Cardiac fibroblast (primary cell): ENCODE measurements around the gene KANSL1.
"Not testable (repeated sequence)": the region's sequence is repeated elsewhere in the genome, so short reads cannot be mapped to it uniquely, and the experiment has no call there.

Source experiments
- DNase-seq, 2 donors: peaks; one replicate each; pipeline versions ENCODE4 v3.0.0 to v3.0.0-alpha.2; 2010; ENCODE audit warnings: low read depth in 2 of 2
- H3K4me3 ChIP-seq, 2 donors: replicated peaks in 1 of 2; 1 replicate in 1 of 2; 2 replicates in 1 of 2; pipeline ENCODE4 v1.5.1; 2011; ENCODE audit warnings: low read depth in 2 of 2, low read length in 2 of 2, mild to moderate bottlenecking in 2 of 2, moderate library complexity in 1 of 2
- TF ChIP-seq, protein P1 (sequence below): IDR thresholded peaks from one replicate; pipeline ENCODE4 v1.5.1; 2011; ENCODE audit warnings: low read depth, mild to moderate bottlenecking, low read length, inconsistent platforms

KANSL1 gene

GRCh38 chr17:46180892-46181274 is 12.3 kb downstream of the KANSL1 start:
- no peak overlapping the region for H3K4me3 ChIP-seq
- no peak for DNase-seq
- TF ChIP-seq, protein P1, sequence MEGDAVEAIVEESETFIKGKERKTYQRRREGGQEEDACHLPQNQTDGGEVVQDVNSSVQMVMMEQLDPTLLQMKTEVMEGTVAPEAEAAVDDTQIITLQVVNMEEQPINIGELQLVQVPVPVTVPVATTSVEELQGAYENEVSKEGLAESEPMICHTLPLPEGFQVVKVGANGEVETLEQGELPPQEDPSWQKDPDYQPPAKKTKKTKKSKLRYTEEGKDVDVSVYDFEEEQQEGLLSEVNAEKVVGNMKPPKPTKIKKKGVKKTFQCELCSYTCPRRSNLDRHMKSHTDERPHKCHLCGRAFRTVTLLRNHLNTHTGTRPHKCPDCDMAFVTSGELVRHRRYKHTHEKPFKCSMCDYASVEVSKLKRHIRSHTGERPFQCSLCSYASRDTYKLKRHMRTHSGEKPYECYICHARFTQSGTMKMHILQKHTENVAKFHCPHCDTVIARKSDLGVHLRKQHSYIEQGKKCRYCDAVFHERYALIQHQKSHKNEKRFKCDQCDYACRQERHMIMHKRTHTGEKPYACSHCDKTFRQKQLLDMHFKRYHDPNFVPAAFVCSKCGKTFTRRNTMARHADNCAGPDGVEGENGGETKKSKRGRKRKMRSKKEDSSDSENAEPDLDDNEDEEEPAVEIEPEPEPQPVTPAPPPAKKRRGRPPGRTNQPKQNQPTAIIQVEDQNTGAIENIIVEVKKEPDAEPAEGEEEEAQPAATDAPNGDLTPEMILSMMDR = no peak

- H3K4me3 ChIP-seq, DNase-seq: not testable (repeated sequence)
Observed at GRCh38 chr17:46180185-46180891, 12.9 kb downstream of the KANSL1 start.

DNA sequence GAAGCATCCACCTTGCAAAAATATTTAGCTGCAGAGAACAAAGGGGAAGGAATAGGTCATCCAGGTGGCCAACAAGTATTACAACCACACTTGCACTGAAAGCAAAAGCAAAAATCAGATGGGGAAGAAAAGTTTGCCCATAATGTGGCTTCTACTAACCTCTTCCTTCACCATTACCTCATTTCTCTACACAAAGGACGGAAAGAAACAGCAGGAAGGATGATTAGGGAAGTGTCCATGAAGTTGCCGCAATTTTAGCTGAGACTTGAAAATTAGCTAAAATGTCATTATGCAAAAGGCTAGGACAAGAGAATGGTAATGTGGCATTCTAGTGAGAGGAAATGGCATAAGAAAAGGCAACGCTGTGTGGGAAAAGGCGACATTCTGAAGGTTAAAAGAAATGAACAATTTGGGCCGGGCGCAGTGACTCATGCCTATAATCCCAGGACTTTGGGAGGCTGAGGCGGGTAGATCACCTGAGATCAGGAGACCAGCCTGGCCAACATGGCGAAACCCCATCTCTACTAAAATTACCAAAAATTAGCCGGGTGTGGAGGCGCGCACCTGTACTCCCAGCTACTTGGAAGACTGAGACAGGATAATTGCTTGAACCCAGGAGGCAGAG is 13.7 kb downstream of the KANSL1 start:
- no peak overlapping the region for H3K4me3 ChIP-seq

GRCh38 chr17:46178550-46179214 is 14.5 kb downstream of the KANSL1 start:
- H3K4me3 ChIP-seq = no peak overlapping the region
- DNase-seq = peak in 1 of 2 donors; percentile 60
- TF ChIP-seq, protein P1 = no peak

More for the DNA sequence above, 13.7 kb downstream of the KANSL1 start:
- TF ChIP-seq, protein P1 = no peak
- DNase-seq = no peak

GRCh38 chr17:46176975-46177374 is 16.3 kb downstream of the KANSL1 start:
- TF ChIP-seq, protein P1 = no peak
- DNase-seq = no peak
- no peak overlapping the region for H3K4me3 ChIP-seq

DNA sequence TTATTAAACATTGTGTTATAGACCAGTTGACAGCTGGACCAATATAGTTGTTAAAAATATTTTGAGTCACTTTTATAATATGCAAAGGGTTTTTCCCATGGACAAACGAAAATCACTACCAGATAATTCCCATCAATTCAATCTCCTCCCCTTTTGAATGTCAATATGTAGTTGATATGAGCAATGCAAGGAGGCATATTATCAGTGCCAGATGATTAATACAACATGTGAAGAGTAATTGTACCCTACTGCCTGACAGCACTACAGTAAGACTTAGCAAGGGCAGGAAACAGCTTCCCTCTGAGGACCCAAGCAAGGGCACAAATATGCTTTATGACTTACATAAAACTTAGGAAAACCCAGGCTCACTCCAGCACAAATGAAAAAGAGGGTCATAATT is 17.3 kb downstream of the KANSL1 start:
- peak in 1 of 2 donors; percentile 48 for DNase-seq
- TF ChIP-seq, protein P1 = no peak
- no peak overlapping the region for H3K4me3 ChIP-seq

DNA sequence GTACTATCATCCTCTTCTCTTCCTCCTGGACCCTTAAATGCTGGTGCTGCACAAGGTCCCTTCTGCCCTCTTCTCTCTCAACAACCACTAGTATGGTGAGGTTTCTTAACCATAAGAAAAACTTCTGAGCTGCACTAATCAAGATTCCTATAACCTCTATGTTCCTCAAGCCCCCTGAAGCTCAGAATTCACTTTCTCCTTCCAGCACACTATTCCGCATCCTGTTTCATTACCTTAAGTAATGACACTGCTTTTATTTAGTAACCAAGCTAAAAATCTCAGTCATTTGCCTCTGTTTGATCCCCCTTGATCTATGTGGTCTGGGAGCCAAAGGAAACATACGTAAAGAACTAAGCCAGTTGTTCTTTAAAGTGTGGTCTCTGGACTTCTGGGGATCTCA is 20.1 kb downstream of the KANSL1 start:
- no peak overlapping the region for H3K4me3 ChIP-seq
- no peak for DNase-seq
- TF ChIP-seq, protein P1 = no peak
